Activated T-cell treated with anti-CD3 and anti-CD28 coated beads for 4 hours (primary cell): ENCODE measurements around the gene COQ7.
A peak's percentile ranks its signal among the peaks of the same experiment; 100 is the strongest.

ENCODE experiments used
- DNase-seq: peaks from one replicate; pipeline ENCODE4 v3.0.0-alpha.2; 2020

The COQ7 gene

GRCh38 chr16:19067349-19068236 is at the start of gene COQ7:
COQ7 (plus strand) TSS chr16:19067614; CDS start chr16:19067665, 51 bp downstream.
- peak; percentile 98 for DNase-seq

- no peak for DNase-seq
Observed at GRCh38 chr16:19020689-19021088, 46.7 kb upstream of the COQ7 start.

- no peak for DNase-seq
Observed at GRCh38 chr16:19021747-19022146, 45.7 kb upstream of the COQ7 start.

GRCh38 chr16:19027416-19027815 is 40.0 kb upstream of the COQ7 start:
- no peak for DNase-seq

GRCh38 chr16:19029980-19030379 is 37.4 kb upstream of the COQ7 start:
- no peak for DNase-seq

- DNase-seq, result no peak
Observed at GRCh38 chr16:19031738-19032137, 35.7 kb upstream of the COQ7 start.

GRCh38 chr16:19033761-19034160 is 33.7 kb upstream of the COQ7 start:
- no peak for DNase-seq

GRCh38 chr16:19040400-19040799 is 27.0 kb upstream of the COQ7 start:
- no peak for DNase-seq

GRCh38 chr16:19044769-19045168 is 22.6 kb upstream of the COQ7 start:
- DNase-seq, result no peak

GRCh38 chr16:19046062-19046461 is 21.4 kb upstream of the COQ7 start:
- DNase-seq, result no peak

- DNase-seq, result no peak
Observed at GRCh38 chr16:19062706-19063105, 4.7 kb upstream of the COQ7 start.

- no peak for DNase-seq
Observed at GRCh38 chr16:19066988-19067348, 446 bp upstream of the COQ7 start.

- no peak for DNase-seq
Observed at GRCh38 chr16:19068237-19068815, 912 bp downstream of the COQ7 start.

- peak; percentile 19 for DNase-seq
Observed at GRCh38 chr16:19071811-19072777, 4.7 kb downstream of the COQ7 start.

- no peak for DNase-seq
Observed at GRCh38 chr16:19073344-19073743, 5.9 kb downstream of the COQ7 start.

GRCh38 chr16:19073863-19074262 is 6.4 kb downstream of the COQ7 start:
- DNase-seq, result no peak

- DNase-seq, result no peak
Observed at GRCh38 chr16:19075511-19075910, 8.1 kb downstream of the COQ7 start.

- no peak for DNase-seq
Observed at GRCh38 chr16:19077879-19078278, 10.5 kb downstream of the COQ7 start.

GRCh38 chr16:19083670-19084069 is 16.3 kb downstream of the COQ7 start:
- DNase-seq, result no peak

- no peak for DNase-seq
Observed at GRCh38 chr16:19084139-19084538, 16.7 kb downstream of the COQ7 start.

- no peak for DNase-seq
Observed at GRCh38 chr16:19084879-19085278, 17.5 kb downstream of the COQ7 start.

GRCh38 chr16:19085679-19086200 is 18.3 kb downstream of the COQ7 start:
- no peak for DNase-seq
